ENCODE measurements around the gene SRL.

- TF ChIP-seq CTCF (IDR thresholded peaks at IDR 0.05) (peak; percentile 41 to 63 (median 48)), POLR2A (IDR thresholded peaks at IDR 0.05) (no peak)
Observed at GRCh38 chr16:4261557-4262172, 19.8 kb upstream of the SRL start.
